VCaP (cell line): Measurements from ENCODE around the gene PSMD8.
"Not testable (repeated sequence)": the region's sequence is repeated elsewhere in the genome, so short reads cannot be mapped to it uniquely, and the experiment has no call there.

Experiments used
- H3K27ac ChIP-seq: fragments of 450-650 bp; 2 replicates; pipeline ENCODE4 v1.5.1; 2017
- TF ChIP-seq, protein P1 (sequence below): fragments of 450-650 bp; conservative IDR thresholded peaks from 2 replicates; pipeline ENCODE4 v1.5.1; 2017; ENCODE audit warnings: mild to moderate bottlenecking, moderate library complexity

PSMD8 gene

DNA sequence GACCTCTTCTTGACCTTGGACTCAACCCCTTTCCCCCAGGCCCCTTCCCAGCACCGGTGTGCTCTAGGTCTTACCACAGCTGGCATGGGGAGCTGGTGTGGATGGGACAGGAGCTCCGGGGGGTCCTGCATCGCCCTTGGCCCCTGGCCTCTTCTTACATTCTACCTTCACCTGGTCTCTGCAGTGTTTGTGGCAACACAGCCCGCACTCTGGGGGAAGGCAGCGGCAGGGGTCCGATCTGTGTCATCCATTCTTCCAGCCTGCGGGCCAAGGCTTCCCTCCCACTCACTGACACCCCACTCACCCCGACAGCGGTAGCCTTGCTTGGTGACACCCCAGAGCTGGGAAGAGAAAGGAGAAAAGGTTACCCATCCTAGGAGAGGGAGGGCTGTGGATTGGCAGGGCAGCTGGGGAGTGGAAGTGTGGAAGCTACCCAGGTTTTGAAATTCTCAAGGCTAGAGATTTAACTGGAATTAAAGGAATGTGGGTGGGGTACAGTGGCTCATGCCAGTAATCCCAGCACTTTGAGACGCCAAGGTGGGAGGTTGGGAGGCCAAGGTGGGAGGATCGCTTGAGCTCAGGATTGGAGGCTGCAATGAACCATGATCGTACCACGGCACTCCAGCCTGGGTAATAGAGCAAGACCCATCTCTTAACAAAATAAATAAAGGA is 36.8 kb downstream of the PSMD8 start:
- TF ChIP-seq, protein P1, sequence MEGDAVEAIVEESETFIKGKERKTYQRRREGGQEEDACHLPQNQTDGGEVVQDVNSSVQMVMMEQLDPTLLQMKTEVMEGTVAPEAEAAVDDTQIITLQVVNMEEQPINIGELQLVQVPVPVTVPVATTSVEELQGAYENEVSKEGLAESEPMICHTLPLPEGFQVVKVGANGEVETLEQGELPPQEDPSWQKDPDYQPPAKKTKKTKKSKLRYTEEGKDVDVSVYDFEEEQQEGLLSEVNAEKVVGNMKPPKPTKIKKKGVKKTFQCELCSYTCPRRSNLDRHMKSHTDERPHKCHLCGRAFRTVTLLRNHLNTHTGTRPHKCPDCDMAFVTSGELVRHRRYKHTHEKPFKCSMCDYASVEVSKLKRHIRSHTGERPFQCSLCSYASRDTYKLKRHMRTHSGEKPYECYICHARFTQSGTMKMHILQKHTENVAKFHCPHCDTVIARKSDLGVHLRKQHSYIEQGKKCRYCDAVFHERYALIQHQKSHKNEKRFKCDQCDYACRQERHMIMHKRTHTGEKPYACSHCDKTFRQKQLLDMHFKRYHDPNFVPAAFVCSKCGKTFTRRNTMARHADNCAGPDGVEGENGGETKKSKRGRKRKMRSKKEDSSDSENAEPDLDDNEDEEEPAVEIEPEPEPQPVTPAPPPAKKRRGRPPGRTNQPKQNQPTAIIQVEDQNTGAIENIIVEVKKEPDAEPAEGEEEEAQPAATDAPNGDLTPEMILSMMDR: no peak

DNA sequence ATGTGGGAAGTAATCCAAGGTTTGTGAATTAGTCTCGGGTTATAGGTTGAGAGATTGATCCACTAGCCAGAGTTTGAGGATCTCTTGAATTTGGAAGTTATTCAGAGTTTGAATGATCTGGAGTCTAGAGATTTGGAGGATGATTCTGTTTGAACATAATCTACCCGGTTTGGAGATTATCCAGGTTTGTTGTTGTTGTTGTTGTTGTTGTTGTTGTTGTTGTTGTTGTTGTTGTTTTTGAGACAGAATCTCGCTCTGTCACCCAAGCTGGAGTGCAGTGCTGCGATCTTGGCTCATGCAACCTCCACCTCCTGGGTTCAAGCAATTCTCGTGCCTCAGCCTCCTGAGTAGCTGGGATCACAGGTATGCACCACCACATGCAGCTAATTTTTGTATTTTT is 37.5 kb downstream of the PSMD8 start:
- H3K27ac ChIP-seq: not testable (repeated sequence)

More for the DNA sequence above, 36.8 kb downstream of the PSMD8 start:
- H3K27ac ChIP-seq: no peak overlapping the region

DNA sequence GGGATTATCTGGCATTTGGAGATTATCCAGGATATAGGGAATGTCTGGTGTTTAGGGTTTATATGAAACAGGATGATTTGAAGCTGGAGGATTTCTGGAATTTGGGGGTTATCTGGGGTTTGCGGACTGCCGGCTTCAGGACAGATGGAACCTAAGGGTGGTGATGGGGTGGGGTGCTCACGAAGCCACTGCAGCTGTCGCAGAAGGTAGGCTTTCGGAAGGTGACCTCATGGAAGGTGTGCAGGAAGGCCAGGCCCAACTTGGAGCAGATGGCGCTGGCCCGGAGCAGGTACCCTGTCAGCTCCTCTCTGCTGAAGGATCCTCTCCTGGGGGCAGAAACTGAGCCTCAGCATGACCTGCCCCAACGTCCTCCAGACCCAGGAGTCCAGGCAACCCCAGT is 38.1 kb downstream of the PSMD8 start:
- no peak overlapping the region for H3K27ac ChIP-seq
- TF ChIP-seq, protein P1: no peak

DNA sequence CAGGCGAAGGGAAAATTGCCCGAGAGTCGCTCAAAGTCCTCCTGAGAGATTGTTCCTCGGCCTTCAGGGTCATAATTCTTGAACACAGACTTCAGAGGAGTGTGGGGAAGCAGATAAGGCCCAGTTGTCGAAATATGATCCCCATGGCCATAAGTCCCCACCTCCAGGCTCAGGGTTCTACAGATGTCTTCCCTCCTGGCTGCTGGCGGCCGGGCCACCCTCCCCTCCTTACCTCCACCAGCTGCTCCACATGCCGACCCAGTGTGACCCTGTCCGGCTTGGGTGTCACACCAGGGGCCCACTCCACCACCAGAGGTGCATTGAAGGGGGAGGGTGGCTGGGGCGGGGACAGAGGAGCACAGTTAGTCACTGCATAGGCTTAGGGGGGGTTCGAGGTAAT is 38.6 kb downstream of the PSMD8 start:
- TF ChIP-seq, protein P1: no peak
- H3K27ac ChIP-seq: no peak overlapping the region

DNA sequence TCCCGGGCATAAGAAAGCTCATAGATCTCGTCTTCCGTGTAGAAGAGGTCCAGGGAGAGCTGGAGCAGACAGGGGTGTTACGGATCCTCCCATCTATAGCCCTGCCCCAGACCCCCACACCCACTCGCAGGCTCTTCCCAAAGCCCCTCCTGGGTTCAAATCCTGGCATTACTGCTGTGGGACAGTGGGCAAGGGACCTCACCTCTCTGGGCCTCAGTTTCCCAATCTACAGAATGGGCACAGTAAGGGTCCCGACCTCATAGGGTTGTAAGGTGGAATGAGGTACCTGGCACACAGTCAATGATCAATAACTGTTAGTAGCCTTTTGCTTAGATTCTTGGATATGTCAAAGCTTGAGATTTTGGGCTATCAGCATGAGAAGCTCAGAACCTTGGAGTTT is 39.0 kb downstream of the PSMD8 start:
- no peak overlapping the region for H3K27ac ChIP-seq
- TF ChIP-seq, protein P1: no peak

DNA sequence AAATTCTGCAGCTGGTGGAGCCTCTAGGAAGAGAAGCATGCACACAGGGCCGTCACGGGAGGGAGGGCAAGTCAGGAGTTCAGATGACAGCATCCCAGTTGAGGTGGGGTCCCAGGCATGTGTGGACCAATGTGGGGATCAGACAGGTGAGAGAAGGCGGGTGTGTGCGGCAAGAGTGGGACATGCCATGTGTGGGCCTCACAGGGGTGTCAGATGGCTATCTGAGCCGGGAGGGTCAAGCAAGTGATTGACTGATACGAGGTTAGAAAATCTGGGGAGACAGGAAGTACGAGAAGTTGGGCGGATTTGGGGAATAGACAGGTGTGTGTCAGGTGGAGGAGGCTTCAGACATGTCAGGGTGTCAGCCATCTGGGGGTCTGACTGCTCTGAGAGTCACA is 42.8 kb downstream of the PSMD8 start:
- peak overlapping the region; percentile 57 for H3K27ac ChIP-seq
- TF ChIP-seq, protein P1: no peak

DNA sequence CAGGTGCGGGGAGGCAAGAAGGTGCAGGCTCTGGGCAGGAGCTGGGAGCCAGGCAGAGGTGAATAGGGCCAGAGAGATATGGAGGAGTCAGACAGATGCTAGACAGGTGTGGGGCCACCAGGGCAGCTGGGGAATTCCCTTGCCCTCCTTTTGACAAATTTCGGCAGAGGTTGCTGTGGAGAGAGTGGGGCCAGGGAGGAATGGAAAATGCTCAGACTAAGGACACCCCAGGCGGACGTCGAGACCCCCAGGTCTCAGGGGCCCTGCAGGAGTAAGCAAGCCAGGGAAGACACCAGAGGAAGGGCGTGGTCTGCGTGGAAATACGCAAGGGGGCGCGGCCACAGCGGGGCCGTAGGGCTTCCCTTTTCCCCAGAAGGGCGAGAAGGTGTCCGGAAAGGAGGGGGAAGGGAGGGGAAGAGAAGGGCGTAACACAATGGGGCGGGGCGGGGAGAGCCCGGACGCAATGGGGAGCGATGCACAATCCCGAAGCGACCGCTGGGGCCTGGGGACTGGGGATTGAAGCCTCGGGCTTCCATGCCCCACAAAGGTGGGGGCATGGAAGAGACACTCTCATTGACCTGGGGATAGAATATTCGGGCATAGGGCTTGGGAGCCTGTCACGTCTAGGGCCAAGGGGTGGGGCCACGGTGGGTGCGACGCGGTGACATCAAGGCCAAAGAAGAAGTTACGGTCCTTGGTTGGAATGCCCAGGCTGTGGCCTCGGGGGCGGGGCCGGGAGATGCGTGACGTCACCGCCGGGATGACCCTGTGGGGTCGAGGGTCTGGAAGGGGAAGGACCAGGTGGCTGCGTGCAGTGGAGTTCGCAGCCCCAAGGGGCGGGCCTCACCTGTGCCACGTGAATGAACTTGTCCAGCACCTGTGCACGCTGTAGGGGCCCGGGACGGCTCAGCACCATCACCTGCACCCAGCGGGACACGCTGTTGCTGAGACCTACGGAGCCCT is 43.5 kb downstream of the PSMD8 start:
- H3K27ac ChIP-seq: peak overlapping the region; percentile 57
- TF ChIP-seq, protein P1: peak; percentile 18; the same call in 1 of the 2 replicates
